HG02981 (cell line): ENCODE measurements around the gene INTS1.

ENCODE experiments used
- ATAC-seq: cut with Tn5 transposase; IDR thresholded peaks from one replicate; pipeline ENCODE4 v1.9.1; 2021; ENCODE audit warnings: mild to moderate bottlenecking, moderate library complexity; ENCODE audit not compliant: unreplicated experiment

The INTS1 gene

GRCh38 chr7:1434891-1435670 is 69.1 kb downstream of the INTS1 start:
- no peak for ATAC-seq

- no peak for ATAC-seq
Measured at GRCh38 chr7:1434165-1434718, 69.9 kb downstream of the INTS1 start.

DNA sequence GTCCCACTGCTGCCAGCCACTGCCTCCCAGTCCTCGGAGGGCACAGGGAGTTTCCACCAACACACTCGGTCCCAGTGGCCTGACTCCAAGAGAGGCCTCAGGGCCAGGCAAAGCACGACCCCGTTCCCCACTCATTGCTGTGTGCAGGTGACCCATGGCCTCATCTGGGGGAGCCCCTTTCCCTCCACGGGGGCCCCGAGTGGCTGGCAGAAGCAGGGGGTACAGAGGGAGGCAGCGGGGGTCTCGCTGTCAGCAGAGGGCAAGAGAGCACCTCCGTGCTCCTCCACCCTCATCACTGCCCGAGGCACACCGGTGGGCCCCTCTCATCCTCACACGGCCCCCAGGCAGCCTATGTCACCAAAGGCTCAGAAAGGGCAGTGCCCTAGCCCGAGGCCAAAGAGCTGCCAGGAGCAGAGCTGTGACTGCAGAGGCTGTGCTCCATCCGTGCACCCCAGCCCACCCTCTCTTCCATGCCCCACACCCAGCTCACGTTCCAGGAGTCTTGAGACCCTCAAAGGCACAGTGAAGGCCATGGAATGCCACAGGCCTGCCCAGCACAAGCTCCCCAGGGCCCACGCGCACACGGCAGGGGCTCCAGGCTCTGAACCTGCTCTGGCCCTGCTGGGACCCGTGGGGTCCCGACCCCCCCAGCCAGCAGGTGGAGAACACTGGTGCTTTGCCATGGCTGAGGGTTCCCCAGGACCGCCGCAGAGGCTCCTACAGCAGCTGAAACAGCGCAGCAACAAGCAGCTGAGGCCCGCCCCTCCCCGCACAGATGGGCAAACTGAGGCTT is 70.9 kb downstream of the INTS1 start:
- ATAC-seq = no peak

DNA sequence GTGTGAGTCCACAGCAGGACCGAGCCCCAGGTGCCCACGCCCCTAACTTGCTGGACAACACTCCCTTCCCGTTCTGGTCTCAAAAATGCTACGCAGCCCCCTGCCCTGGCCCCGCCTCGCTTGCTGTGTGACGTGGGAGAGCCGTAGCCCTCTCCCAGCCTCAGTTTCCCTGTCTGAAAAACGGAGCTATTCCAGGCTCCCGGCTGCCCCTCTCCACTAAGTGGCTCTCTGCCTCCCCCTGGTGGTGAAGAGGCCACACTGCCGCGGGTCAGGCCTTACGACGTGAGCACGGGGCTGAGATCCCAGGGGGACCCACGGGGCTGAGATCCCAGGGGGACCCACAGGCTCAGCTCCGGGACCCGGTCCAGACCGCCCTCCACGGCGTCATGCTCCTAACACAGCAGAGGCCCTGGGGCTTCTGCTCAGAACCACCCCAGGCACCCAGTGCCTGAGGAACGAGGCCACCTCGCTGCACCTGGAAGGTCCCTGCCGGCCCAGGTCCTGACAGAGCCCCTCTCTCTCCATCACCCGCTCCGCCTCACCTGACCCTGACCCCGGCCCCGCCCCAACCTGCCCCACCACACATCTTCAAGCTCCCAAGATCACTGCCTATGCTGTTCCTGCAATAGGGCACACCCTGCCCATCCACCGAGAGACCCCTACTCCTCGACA is 71.6 kb downstream of the INTS1 start:
- ATAC-seq = no peak

DNA sequence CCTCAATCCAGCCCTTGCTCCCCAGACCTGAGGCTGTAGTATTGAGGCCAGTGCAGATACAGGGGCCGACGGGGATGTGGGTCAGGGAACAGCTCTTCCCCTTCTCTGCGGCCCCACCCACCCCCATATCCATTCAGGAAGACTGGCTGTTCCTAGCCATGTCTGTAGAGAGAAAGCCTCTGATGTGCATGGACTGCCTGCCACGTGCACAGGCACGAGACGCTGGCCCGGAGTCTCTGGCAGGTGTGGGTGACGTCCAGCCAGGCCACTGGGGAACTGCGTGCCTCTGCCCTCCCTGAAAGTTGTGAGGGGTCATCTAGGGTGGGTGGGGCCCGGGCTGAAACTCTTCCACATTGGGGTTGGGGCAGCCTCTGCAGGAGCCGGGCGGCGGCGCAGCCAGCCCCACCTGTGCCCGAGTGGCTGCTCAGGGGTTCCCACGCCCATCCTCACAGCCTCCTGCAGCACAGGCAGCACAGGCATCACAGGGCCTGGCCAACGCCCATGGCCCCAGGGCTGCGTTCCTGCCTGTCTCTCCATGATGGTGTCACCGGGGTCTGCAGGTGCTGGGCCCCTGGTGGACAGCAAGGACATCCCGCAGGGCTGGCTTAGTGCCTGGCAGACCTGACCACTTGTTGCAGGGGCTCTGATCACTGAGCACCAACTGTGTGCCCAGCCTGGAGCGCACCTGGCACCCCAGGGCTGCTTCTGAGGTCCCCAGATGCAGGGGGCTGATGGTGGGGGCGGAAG is 72.4 kb downstream of the INTS1 start:
- ATAC-seq = no peak

- ATAC-seq = no peak
Measured at GRCh38 chr7:1431226-1431625, 73.0 kb downstream of the INTS1 start.

DNA sequence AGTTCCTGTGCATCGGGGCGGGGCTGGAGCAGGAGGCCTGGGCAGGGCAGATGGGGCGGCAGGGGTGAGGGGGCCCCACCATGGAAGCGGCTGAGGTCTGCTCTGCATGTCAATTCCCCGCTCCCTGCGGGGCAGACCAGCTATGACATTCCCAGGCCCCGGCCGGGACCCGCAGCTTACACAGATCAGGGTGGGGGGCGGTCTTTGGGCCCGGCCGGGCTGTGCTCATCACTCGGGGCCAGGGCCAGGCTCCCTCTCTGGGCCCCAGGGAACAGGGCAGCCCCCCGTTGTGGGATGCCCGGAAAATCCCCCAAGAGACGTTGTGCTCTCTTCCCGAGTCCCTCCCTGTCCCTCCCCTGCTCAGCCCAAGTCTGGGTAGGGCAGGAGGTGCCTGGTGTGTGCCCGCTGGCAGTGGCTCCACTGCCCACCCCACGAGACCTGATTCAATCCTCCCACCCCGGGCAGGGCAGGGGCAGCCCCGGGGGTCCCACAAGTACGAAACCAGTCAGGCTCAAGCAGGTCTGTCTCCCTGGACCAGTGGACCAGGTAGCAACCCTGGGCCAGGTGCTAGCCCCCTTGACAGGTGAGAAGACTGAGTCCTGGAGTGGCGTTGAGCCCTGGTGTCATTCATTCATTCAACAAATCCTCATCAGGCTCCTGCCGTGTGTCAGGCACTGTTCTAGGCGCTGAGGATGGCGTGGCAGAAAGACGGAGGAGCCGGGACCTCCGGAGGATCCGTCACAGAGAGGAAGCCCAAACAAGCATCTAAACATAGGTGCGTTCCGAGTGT is 73.9 kb downstream of the INTS1 start:
- no peak for ATAC-seq

DNA sequence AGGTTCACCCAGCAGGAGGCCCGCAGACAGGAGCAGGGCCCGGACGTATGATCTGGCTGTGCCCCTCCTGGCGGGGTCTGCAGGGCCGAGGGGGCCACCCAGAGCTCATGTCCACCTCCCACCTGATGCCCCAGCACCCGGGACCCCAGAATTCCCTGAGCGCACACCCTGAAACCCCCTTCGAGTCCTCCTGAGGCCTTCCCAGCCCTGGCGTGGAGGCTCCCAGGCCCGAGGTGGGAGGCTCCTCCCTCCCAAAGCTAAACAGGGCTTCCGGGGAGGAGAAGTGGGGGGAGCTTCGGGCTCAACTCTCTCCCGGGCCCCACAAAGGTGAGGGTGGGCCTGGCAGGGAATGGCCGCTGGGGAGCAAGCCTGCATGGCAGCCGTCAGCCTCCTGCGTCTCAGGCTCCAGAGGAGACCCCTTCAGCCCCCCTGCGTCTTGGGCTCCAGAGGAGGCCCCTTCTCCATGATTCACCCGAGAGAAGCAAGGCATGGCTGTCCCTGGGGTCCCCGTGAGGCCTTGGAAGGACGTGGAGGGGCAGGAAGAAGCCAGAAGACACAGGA is 75.2 kb downstream of the INTS1 start:
- no peak for ATAC-seq

DNA sequence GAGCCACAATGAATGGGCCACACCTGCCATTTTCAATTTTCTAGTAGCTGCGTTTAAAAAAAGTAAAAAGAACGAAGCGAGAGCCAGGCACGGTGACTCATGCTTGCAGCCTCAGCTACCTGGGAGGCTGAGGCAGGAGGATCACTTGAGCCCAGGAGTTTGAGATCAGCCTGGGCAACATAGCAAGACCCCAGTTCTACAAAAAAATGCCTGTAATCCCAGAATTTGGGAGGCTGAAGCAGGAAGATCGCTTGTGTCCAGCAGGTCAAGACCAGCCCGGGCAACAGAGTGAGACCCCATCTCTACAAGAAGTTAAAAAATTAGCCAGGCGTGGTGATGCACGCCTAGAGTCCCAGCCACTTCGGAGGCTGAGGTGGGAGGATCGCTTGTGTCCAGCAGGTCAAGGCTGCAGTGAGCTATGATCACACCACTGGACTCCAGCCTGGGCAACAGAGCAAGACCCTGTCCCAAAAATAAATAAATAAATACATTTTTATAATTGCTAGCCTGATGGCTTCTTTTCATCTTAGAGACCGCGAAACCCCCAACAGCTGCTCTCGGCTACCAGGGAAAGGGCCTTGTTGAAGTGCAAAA is 77.0 kb downstream of the INTS1 start:
- no peak for ATAC-seq

- no peak for ATAC-seq
Measured at GRCh38 chr7:1426474-1426873, 77.7 kb downstream of the INTS1 start.

- ATAC-seq = no peak
Measured at GRCh38 chr7:1425292-1426136, 78.7 kb downstream of the INTS1 start.

DNA sequence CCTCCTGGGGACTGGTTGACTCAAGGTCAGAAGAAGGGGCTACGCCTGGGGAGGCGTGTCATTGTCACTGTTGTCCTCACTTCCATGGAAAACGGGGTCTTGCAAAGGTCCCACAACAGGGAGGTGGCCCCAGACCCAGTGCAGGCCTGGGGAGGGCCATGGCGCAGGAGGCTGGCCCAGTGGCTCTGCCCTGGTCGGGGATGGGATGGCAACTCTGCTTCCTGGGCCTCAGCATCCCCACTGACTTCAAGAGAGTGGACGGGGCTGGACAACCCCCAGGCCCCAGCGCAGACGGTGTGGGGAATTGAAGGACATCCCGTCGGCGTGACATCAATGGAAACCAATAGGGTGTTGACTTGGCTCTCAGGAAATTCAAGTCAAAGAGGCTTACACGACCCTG is 80.1 kb downstream of the INTS1 start:
- no peak for ATAC-seq

DNA sequence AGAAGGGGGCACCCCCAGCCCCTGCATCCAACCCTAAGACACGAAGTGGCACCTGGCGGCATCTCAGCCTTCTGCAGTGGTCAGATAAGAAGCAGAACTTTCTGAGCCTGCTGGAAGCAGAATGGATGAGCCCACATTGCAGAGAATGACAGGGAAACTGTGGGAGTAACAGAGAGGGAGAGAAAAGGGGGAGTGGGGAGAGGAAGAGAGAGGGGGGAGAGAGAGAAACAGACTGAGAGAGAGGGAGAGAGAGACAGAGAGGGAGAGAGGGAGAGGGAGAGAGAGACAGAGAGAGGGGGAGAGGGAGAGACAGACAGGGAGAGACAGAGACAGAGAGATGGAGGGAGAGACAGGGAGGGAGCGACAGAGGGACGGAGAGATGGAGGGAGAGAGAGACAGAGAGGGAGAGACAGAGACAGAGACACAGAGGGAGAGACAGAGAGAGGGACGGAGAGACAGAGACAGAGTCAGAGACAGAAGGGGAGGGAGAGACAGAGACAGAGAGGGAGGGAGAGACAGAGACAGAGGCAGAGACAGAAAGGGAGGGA is 80.9 kb downstream of the INTS1 start:
- no peak for ATAC-seq

GRCh38 chr7:1422512-1423263 is 81.5 kb downstream of the INTS1 start:
- ATAC-seq = no peak

DNA sequence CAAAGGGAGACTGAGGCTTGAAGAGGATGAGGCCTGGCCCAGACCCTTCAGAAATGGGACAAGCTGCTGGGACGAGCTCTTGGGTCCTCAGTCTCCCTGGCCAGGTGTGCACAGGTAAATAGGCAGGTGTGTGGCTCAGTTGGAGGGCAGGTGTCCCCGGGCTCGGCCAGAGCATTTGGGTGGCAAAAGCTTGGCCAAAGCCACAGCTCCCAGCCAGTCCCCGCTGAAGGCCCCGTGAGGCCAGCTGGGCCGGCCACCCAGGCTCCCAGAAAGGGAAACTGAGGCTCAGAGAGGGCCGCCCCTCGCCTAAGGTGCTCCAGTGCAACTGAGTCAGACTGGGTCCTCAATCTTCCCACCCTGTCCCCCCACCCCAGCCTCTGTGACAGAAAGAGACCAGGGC is 82.2 kb downstream of the INTS1 start:
- no peak for ATAC-seq

DNA sequence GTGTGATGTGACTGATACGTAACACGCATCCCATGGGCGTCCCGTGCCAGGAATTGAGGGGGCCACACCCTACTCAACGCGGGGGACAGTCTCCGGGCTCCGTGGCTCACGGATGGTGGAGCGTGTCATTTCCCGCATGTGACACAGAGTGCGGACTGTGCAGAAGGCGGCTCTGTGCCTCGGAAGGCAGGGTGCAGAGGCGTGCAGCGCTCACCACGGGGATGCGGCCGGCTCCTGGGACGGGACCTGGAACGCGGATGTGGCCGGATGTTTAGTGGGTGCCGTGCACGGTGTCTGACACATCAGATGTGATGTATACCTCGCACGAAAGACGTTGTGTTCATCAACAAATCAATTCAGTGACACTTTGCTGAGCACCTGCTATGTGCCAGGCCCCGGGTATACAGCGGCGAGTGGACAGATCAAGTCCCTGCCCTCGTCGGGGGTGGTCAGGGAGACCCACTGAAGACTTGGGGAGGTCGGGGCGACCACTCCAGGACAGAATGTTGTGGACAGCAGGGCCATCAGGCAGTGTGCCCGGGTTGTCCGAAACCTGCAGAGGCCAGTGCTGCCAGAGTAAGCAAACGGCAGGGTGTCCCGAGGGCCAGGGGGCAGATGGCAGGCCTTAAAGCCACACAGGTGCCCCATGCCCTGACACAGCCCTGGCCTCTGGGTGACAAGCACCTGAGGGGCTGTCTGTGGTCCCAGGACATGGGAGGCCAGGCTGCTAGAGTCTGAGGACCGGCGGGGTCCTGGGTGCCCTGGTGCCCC is 83.0 kb downstream of the INTS1 start:
- no peak for ATAC-seq
